ENCODE data around the gene LAP3.

Gene LAP3

DNA sequence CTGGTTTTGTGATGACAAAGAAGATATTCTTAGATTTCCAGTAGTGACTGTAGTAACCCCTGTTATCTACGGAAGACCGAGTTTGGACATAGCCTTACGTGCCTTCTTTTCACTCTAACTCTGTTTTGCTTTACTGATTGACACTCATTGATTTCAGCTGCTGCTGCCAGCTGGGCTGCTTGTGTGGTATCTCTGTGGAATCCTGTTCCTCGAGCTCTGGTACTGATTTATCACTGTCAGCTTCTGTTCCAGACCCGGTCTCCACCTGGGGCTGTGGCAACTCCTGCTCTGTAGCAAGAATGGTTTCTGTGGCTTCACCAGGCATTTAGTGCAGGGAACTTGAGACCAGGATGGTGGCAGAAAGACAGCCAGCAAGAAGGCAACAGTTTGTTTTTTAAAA lies 24.6 kb upstream of the LAP3 start:
- TF ChIP-seq SIN3A (IDR thresholded peaks at IDR 0.05; ENCODE audit: borderline replicate concordance, insufficient read depth, low read length) (no peak), TAF1 (IDR thresholded peaks at IDR 0.05; ENCODE audit: borderline replicate concordance, insufficient read depth, low read length) (no peak), POLR2AphosphoS5 (IDR thresholded peaks at IDR 0.05; ENCODE audit: low read depth, low read length) (no peak), FOXP2 (optimal IDR thresholded peaks at IDR 0.05; ENCODE audit: borderline replicate concordance, extremely low read depth, extremely low read length, insufficient read depth) (no peak)
- TF ChIP-seq, protein P1, sequence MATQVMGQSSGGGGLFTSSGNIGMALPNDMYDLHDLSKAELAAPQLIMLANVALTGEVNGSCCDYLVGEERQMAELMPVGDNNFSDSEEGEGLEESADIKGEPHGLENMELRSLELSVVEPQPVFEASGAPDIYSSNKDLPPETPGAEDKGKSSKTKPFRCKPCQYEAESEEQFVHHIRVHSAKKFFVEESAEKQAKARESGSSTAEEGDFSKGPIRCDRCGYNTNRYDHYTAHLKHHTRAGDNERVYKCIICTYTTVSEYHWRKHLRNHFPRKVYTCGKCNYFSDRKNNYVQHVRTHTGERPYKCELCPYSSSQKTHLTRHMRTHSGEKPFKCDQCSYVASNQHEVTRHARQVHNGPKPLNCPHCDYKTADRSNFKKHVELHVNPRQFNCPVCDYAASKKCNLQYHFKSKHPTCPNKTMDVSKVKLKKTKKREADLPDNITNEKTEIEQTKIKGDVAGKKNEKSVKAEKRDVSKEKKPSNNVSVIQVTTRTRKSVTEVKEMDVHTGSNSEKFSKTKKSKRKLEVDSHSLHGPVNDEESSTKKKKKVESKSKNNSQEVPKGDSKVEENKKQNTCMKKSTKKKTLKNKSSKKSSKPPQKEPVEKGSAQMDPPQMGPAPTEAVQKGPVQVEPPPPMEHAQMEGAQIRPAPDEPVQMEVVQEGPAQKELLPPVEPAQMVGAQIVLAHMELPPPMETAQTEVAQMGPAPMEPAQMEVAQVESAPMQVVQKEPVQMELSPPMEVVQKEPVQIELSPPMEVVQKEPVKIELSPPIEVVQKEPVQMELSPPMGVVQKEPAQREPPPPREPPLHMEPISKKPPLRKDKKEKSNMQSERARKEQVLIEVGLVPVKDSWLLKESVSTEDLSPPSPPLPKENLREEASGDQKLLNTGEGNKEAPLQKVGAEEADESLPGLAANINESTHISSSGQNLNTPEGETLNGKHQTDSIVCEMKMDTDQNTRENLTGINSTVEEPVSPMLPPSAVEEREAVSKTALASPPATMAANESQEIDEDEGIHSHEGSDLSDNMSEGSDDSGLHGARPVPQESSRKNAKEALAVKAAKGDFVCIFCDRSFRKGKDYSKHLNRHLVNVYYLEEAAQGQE (IDR thresholded peaks at IDR 0.05; ENCODE audit: insufficient read depth in 1 of 2, low read depth in 2 of 2, low read length in 2 of 2), result no peak

DNA sequence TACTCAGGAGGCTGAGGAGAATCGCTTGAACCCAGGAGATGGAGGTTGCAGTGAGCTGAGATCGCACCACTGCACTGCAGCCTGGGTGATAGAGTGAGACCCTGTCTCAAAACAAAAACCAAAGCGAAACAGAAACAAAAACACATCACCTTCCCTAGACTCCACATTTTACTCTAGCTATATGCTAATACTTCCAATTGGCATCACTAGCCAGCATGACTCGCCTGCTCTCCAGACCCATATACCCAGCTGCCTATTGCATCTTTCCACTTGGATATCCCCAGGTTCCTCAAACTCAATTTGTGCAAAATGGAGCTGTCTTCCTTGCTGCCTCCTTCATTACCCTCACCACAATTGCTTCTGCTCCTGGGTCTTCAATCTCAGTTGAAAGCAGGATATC lies 22.4 kb upstream of the LAP3 start:
- TF ChIP-seq POLR2AphosphoS5 (IDR thresholded peaks at IDR 0.05; ENCODE audit: low read depth, low read length) (no peak), TAF1 (IDR thresholded peaks at IDR 0.05; ENCODE audit: borderline replicate concordance, insufficient read depth, low read length) (no peak), FOXP2 (optimal IDR thresholded peaks at IDR 0.05; ENCODE audit: borderline replicate concordance, extremely low read depth, extremely low read length, insufficient read depth) (no peak), SIN3A (IDR thresholded peaks at IDR 0.05; ENCODE audit: borderline replicate concordance, insufficient read depth, low read length) (no peak)
- TF ChIP-seq, protein P1 (IDR thresholded peaks at IDR 0.05; ENCODE audit: insufficient read depth in 1 of 2, low read depth in 2 of 2, low read length in 2 of 2), result no peak

- no peak for TF ChIP-seq FOXP2 (optimal IDR thresholded peaks at IDR 0.05; ENCODE audit: borderline replicate concordance, extremely low read depth, extremely low read length, insufficient read depth)
These were observed 20.5 kb upstream of the LAP3 start for GRCh38 chr4:17556498-17556897.

- no peak for TF ChIP-seq POLR2AphosphoS5 (IDR thresholded peaks at IDR 0.05; ENCODE audit: low read depth, low read length)
- TF ChIP-seq, protein P1 (IDR thresholded peaks at IDR 0.05; ENCODE audit: insufficient read depth in 1 of 2, low read depth in 2 of 2, low read length in 2 of 2), result no peak
- no peak for TF ChIP-seq SIN3A (IDR thresholded peaks at IDR 0.05; ENCODE audit: borderline replicate concordance, insufficient read depth, low read length)
- no peak for TF ChIP-seq FOXP2 (optimal IDR thresholded peaks at IDR 0.05; ENCODE audit: borderline replicate concordance, extremely low read depth, extremely low read length, insufficient read depth)
- TF ChIP-seq TAF1 (IDR thresholded peaks at IDR 0.05; ENCODE audit: borderline replicate concordance, insufficient read depth, low read length), result no peak
These were observed 19.1 kb upstream of the LAP3 start for GRCh38 chr4:17557880-17558279.

- no peak for TF ChIP-seq TAF1 (IDR thresholded peaks at IDR 0.05; ENCODE audit: borderline replicate concordance, insufficient read depth, low read length)
- TF ChIP-seq SIN3A (IDR thresholded peaks at IDR 0.05; ENCODE audit: borderline replicate concordance, insufficient read depth, low read length), result no peak
- TF ChIP-seq FOXP2 (optimal IDR thresholded peaks at IDR 0.05; ENCODE audit: borderline replicate concordance, extremely low read depth, extremely low read length, insufficient read depth), result no peak
- TF ChIP-seq POLR2AphosphoS5 (IDR thresholded peaks at IDR 0.05; ENCODE audit: low read depth, low read length), result no peak
- TF ChIP-seq, protein P1 (IDR thresholded peaks at IDR 0.05; ENCODE audit: insufficient read depth in 1 of 2, low read depth in 2 of 2, low read length in 2 of 2), result no peak
These were observed 17.9 kb upstream of the LAP3 start for GRCh38 chr4:17558941-17559708.

Data from PFSK-1 (cell line).